WTC11 (cell line): ENCODE results near the gene SLC38A1.

Source experiments
- CREB1 ChIP-seq: sonication (generic); formaldehyde crosslinking; IDR thresholded peaks from 2 replicates; pipeline ENCODE4 v1.8.0; 2023; ENCODE audit warnings: mild to moderate bottlenecking, missing genetic modification reagents
- CREM ChIP-seq: sonication (generic); formaldehyde crosslinking; IDR thresholded peaks from 2 replicates; pipeline ENCODE4 v1.8.1; 2022; ENCODE audit warnings: mild to moderate bottlenecking, missing genetic modification reagents, moderate library complexity
- ELF4 ChIP-seq: sonication (generic); formaldehyde crosslinking; IDR thresholded peaks from 2 replicates; pipeline ENCODE4 v1.8.1; 2022; ENCODE audit warnings: low read depth, mild to moderate bottlenecking, moderate library complexity, missing genetic modification reagents
- FOXJ3 ChIP-seq: sonication (generic); formaldehyde crosslinking; IDR thresholded peaks from 2 replicates; pipeline ENCODE4 v1.9.0; 2021; ENCODE audit warnings: missing genetic modification reagents, mild to moderate bottlenecking, borderline replicate concordance
- NR3C1 ChIP-seq: sonication (generic); formaldehyde crosslinking; conservative IDR thresholded peaks from 2 replicates; pipeline ENCODE4 v1.8.1; 2023; ENCODE audit warnings: low read depth, mild to moderate bottlenecking, missing genetic modification reagents
- SP1 ChIP-seq: sonication (generic); formaldehyde crosslinking; conservative IDR thresholded peaks from 2 replicates; pipeline ENCODE4 v1.8.1; 2022; ENCODE audit warnings: missing genetic modification reagents
- TF ChIP-seq, protein P1 (sequence below): sonication (generic); formaldehyde crosslinking; IDR thresholded peaks from 2 replicates; pipeline ENCODE4 v1.8.1; 2022; ENCODE audit warnings: missing genetic modification reagents, borderline replicate concordance
- TF ChIP-seq, protein P2 (sequence below): sonication (generic); formaldehyde crosslinking; IDR thresholded peaks from 2 replicates; pipeline ENCODE4 v1.8.1; 2022; ENCODE audit warnings: mild to moderate bottlenecking, moderate library complexity, missing genetic modification reagents
- TF ChIP-seq, protein P3 (sequence below): fragments of 200-600 bp; IDR thresholded peaks from 2 replicates; pipeline ENCODE4 v1.8.0; 2022; ENCODE audit warnings: antibody characterized with exemption
- TF ChIP-seq, protein P4 (sequence below): sonication (generic); formaldehyde crosslinking; IDR thresholded peaks from 2 replicates; pipeline ENCODE4 v1.8.0; 2022; ENCODE audit warnings: mild to moderate bottlenecking, missing genetic modification reagents

DNA sequence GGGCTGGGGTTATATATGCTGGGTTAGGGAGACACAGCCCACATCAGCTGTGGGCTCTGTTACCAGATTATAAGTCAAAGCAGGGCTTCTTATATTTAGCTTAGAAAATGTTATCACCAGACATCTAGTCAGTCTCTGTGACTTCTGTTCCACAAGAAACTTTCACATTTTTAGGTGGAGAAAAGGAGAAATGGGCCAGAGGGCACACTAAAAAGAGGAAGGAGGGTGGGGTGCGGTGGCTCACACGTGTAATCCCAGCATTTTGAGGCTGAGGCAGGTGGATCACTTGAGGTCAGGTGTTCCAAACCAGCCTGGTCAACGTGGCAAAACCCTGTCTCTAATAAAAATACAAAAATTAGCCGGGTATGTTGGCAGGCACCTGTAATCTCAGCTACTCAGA is 28.0 kb upstream of the SLC38A1 start:
- TF ChIP-seq, protein P1, sequence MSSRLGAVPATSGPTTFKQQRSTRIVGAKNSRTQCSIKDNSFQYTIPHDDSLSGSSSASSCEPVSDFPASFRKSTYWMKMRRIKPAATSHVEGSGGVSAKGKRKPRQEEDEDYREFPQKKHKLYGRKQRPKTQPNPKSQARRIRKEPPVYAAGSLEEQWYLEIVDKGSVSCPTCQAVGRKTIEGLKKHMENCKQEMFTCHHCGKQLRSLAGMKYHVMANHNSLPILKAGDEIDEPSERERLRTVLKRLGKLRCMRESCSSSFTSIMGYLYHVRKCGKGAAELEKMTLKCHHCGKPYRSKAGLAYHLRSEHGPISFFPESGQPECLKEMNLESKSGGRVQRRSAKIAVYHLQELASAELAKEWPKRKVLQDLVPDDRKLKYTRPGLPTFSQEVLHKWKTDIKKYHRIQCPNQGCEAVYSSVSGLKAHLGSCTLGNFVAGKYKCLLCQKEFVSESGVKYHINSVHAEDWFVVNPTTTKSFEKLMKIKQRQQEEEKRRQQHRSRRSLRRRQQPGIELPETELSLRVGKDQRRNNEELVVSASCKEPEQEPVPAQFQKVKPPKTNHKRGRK (CRISPR knock-in tag), result no peak
- TF ChIP-seq, protein P2, sequence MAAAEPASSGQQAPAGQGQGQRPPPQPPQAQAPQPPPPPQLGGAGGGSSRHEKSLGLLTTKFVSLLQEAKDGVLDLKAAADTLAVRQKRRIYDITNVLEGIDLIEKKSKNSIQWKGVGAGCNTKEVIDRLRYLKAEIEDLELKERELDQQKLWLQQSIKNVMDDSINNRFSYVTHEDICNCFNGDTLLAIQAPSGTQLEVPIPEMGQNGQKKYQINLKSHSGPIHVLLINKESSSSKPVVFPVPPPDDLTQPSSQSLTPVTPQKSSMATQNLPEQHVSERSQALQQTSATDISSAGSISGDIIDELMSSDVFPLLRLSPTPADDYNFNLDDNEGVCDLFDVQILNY (CRISPR knock-in tag), result no peak
- TF ChIP-seq, protein P3, sequence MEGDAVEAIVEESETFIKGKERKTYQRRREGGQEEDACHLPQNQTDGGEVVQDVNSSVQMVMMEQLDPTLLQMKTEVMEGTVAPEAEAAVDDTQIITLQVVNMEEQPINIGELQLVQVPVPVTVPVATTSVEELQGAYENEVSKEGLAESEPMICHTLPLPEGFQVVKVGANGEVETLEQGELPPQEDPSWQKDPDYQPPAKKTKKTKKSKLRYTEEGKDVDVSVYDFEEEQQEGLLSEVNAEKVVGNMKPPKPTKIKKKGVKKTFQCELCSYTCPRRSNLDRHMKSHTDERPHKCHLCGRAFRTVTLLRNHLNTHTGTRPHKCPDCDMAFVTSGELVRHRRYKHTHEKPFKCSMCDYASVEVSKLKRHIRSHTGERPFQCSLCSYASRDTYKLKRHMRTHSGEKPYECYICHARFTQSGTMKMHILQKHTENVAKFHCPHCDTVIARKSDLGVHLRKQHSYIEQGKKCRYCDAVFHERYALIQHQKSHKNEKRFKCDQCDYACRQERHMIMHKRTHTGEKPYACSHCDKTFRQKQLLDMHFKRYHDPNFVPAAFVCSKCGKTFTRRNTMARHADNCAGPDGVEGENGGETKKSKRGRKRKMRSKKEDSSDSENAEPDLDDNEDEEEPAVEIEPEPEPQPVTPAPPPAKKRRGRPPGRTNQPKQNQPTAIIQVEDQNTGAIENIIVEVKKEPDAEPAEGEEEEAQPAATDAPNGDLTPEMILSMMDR, result no peak
- TF ChIP-seq SP1, result no peak
- no peak for TF ChIP-seq NR3C1
- TF ChIP-seq, protein P4, sequence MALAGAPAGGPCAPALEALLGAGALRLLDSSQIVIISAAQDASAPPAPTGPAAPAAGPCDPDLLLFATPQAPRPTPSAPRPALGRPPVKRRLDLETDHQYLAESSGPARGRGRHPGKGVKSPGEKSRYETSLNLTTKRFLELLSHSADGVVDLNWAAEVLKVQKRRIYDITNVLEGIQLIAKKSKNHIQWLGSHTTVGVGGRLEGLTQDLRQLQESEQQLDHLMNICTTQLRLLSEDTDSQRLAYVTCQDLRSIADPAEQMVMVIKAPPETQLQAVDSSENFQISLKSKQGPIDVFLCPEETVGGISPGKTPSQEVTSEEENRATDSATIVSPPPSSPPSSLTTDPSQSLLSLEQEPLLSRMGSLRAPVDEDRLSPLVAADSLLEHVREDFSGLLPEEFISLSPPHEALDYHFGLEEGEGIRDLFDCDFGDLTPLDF (CRISPR knock-in tag), result no peak
- TF ChIP-seq CREM (CRISPR knock-in tag), result no peak
- no peak for TF ChIP-seq FOXJ3 (CRISPR knock-in tag)
- TF ChIP-seq CREB1 (CRISPR knock-in tag), result no peak
- no peak for TF ChIP-seq ELF4 (CRISPR knock-in tag)
